Measurements from ENCODE around the gene ZBTB16.

ZBTB16 gene

GRCh38 chr11:114102993-114103896 lies 43.7 kb downstream of the ZBTB16 start (continued):
- TF ChIP-seq SP3 (tag by site-specific recombination; IDR thresholded peaks at IDR 0.05): no peak
- no peak for TF ChIP-seq ZNF580 (tag by site-specific recombination; IDR thresholded peaks at IDR 0.05)
- no peak for TF ChIP-seq ZNF433 (tag by site-specific recombination; IDR thresholded peaks at IDR 0.05; ENCODE audit: low read depth)
- TF ChIP-seq ZNF16 (tag by site-specific recombination; IDR thresholded peaks at IDR 0.05; ENCODE audit: low read depth): no peak

GRCh38 chr11:114105611-114106010 lies 46.1 kb downstream of the ZBTB16 start:
- no peaks in the 10 kb centered on the region for H3K36me3 ChIP-seq (ENCODE audit: control insufficient read depth in 2 of 2, insufficient read depth in 1 of 2, low read length in 2 of 2)
- POLR2A ChIA-PET: no interaction called here
- CTCF ChIA-PET: interaction anchor here (1.2 kb wide), 1 partner anchor 70 kb away, joined by 3 read pairs; no protein-coding TSS in a partner anchor
- H3K9me3 ChIP-seq (ENCODE audit: control insufficient read depth, insufficient read depth, low read depth, low read length): no peaks in the 10 kb centered on the region
- no peaks in the 10 kb centered on the region for H3K4me1 ChIP-seq (ENCODE audit: control insufficient read depth, insufficient read depth, low read length)
- no peak overlapping the region for H3K27ac ChIP-seq (ENCODE audit: extremely low read depth, low read depth, low read length)
- no peak for TF ChIP-seq PRDM2 (tag by site-specific recombination; IDR thresholded peaks at IDR 0.05; ENCODE audit: borderline replicate concordance)
- no peak for TF ChIP-seq ZFP3 (tag by site-specific recombination; IDR thresholded peaks at IDR 0.05; ENCODE audit: low read depth)
- no peak for TF ChIP-seq ZNF18 (tag by site-specific recombination; IDR thresholded peaks at IDR 0.05)
- no peak for TF ChIP-seq BCL11A (tag by site-specific recombination; IDR thresholded peaks at IDR 0.05; ENCODE audit: low read depth)
- no peak for TF ChIP-seq ZNF37A (tag by site-specific recombination; IDR thresholded peaks at IDR 0.05)
- TF ChIP-seq ZNF571 (tag by site-specific recombination; IDR thresholded peaks at IDR 0.05): no peak
- no peak for TF ChIP-seq ZNF175 (tag by site-specific recombination; IDR thresholded peaks at IDR 0.05)
- no peak for TF ChIP-seq ZNF580 (tag by site-specific recombination; IDR thresholded peaks at IDR 0.05)
- no peak for TF ChIP-seq ZNF138 (tag by site-specific recombination; IDR thresholded peaks at IDR 0.05; ENCODE audit: borderline replicate concordance)
- TF ChIP-seq ZBTB21 (tag by site-specific recombination; IDR thresholded peaks at IDR 0.05): no peak
- H3K4me3 ChIP-seq (ENCODE audit: low read depth, low read length): no peak overlapping the region

GRCh38 chr11:114106047-114106446 lies 46.5 kb downstream of the ZBTB16 start:
- H3K36me3 ChIP-seq (ENCODE audit: control insufficient read depth in 2 of 2, insufficient read depth in 1 of 2, low read length in 2 of 2): no peaks in the 10 kb centered on the region
- ChIA-PET POLR2A (no interaction called here), CTCF (interaction anchor here (1.2 kb wide), 1 partner anchor 70 kb away, joined by 3 read pairs; no protein-coding TSS in a partner anchor)
- H3K4me1 ChIP-seq (ENCODE audit: control insufficient read depth, insufficient read depth, low read length): no peaks in the 10 kb centered on the region
- no peak overlapping the region for H3K27ac ChIP-seq (ENCODE audit: extremely low read depth, low read depth, low read length)
- no peaks in the 10 kb centered on the region for H3K9me3 ChIP-seq (ENCODE audit: control insufficient read depth, insufficient read depth, low read depth, low read length)
- H3K4me3 ChIP-seq (ENCODE audit: low read depth, low read length): no peak overlapping the region
- TF ChIP-seq ZNF692 (tag by site-specific recombination; IDR thresholded peaks at IDR 0.05) (no peak), HIC1 (tag by site-specific recombination; IDR thresholded peaks at IDR 0.05) (no peak), ZNF133 (tag by site-specific recombination; IDR thresholded peaks at IDR 0.05) (no peak), BCL6B (tag by site-specific recombination; IDR thresholded peaks at IDR 0.05) (no peak), ZNF548 (tag by site-specific recombination; IDR thresholded peaks at IDR 0.05) (no peak)

Measured in HEK293 (cell line).